Uterus (tissue), 4 donors: Measurements from ENCODE around the gene DZIP1. TPM values are rescaled to one million over a fixed set of nuclear protein-coding genes. Genes with fewer than 3 reads are reported as not detected.

Experiments
- DNase-seq, 2 donors: peaks; one replicate each; pipeline ENCODE4 v3.0.0-alpha.2; 2019 to 2020
- H3K27ac ChIP-seq, 2 donors: fragments of 200-600 bp; sonication (generic); 1 replicate in 1 of 2; 2 replicates in 1 of 2; pipeline ENCODE4 v1.5.1; 2016 to 2018
- H3K27me3 ChIP-seq, 2 donors: fragments of 200-600 bp; sonication (generic); one replicate each; pipeline ENCODE4 v1.5.1; 2018 to 2019; ENCODE audit warnings: control low read depth in 1 of 2
- H3K36me3 ChIP-seq, 2 donors: fragments of 200-600 bp; sonication (generic); one replicate each; pipeline ENCODE4 v1.5.1; 2019; ENCODE audit warnings: control low read depth in 1 of 2
- H3K4me1 ChIP-seq, 2 donors: fragments of 200-600 bp; sonication (generic); one replicate each; pipeline ENCODE4 v1.5.1; 2018 to 2019; ENCODE audit warnings: control low read depth in 1 of 2
- H3K4me3 ChIP-seq, 2 donors: fragments of 200-600 bp; sonication (generic); 1 replicate in 1 of 2; 2 replicates in 1 of 2; pipeline ENCODE4 v1.5.1; 2018 to 2019; ENCODE audit warnings: mild to moderate bottlenecking in 1 of 2
- H3K9me3 ChIP-seq, 2 donors: fragments of 200-600 bp; sonication (generic); one replicate each; pipeline ENCODE4 v1.5.1; 2019; ENCODE audit warnings: control low read depth in 1 of 2
- CTCF ChIP-seq, 4 experiments: fragments of 200-600 bp in 2 of 4; fragments of 450-650 bp in 2 of 4; sonication (generic) in 2 of 4; IDR thresholded peaks; one replicate each; pipeline ENCODE4 v1.5.1; 2016 to 2019; ENCODE audit warnings: antibody characterized with exemption in 4 of 4, mild to moderate bottlenecking in 2 of 4, moderate library complexity in 1 of 4
- POLR2A ChIP-seq, 2 donors: fragments of 450-650 bp; IDR thresholded peaks; one replicate each; pipeline ENCODE4 v1.6.1; 2016; ENCODE audit warnings: antibody characterized with exemption in 2 of 2, mild to moderate bottlenecking in 1 of 2, moderate library complexity in 1 of 2
- intact Hi-C: fragments of 100-400 bp; cut with DNase I; formaldehyde crosslinking; loops from one replicate; pipeline ENCODE4 v1.15.1; 2023; ENCODE audit warnings: low total_unique reads
- total RNA-seq, 4 donors: library from RNA; depleted of rRNA in 3 of 4; stranded (reverse); fragments of >200 nt in 3 of 4; gene quantifications; one replicate each; pipeline versions ENCODE4 v1.1.0 to v1.2.4, GENCODE V29; 2014 to 2023
- donor health status: DM: yes; HTN: yes; CAD: no.

DZIP1 gene
- total RNA-seq, 4 donors from 2014 or later, result 24.1 to 65.3 (median 42.3) TPM

DNA sequence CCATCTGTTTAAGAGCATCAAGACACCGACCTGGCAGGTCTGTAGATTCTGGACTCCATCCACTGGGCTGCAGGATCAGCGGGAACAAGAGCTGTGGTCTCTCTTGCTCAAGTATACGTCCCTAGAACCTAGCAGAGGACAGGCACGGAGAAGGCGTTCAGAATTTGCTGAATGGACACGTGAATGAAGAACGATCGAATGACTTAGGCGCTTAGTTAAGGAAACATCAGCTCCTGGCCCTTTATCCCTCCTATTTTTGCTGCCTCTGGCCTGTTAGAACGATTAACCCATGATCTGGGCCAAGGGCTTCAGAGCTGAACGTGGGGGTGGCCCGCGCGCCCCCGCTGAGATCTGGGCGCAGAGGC is 953 bp downstream of the DZIP1 start:
- intact Hi-C loops, result loop anchor here (5.0 kb wide), 1 partner anchor 34 kb away; the partner anchor contains the start of gene DNAJC3
- Histone ChIP-seq H3K4me3 (peak overlapping the region; percentile 63 to 67), H3K27me3 (no peaks in the 10 kb centered on the region), H3K4me1 (no peaks in the 10 kb centered on the region), H3K27ac (peak overlapping the region; percentile 84 to 89), H3K9me3 (no peaks in the 10 kb centered on the region), H3K36me3 (no peaks in the 10 kb centered on the region)
- peak; percentile 22 to 23 for DNase-seq
- TF ChIP-seq CTCF (IDR thresholded peaks at IDR 0.05), result no peak
- TF ChIP-seq POLR2A (IDR thresholded peaks at IDR 0.05), result no peak

- no peaks in the 10 kb centered on the region for H3K9me3 ChIP-seq
- intact Hi-C loops, result loop anchor here (5.0 kb wide), 1 partner anchor 34 kb away; the partner anchor contains the start of gene DNAJC3
- TF ChIP-seq POLR2A (IDR thresholded peaks at IDR 0.05), result no peak
- no peak for TF ChIP-seq CTCF (IDR thresholded peaks at IDR 0.05)
- DNase-seq, result no peak
- H3K36me3 ChIP-seq, result no peaks in the 10 kb centered on the region
- no peaks in the 10 kb centered on the region for H3K27me3 ChIP-seq
- H3K4me1 ChIP-seq, result no peaks in the 10 kb centered on the region
- peak overlapping the region; percentile 84 to 89 for H3K27ac ChIP-seq
- peak overlapping the region; percentile 63 to 67 for H3K4me3 ChIP-seq
These were observed 1.5 kb downstream of the DZIP1 start for GRCh38 chr13:95642999-95643398.

DNA sequence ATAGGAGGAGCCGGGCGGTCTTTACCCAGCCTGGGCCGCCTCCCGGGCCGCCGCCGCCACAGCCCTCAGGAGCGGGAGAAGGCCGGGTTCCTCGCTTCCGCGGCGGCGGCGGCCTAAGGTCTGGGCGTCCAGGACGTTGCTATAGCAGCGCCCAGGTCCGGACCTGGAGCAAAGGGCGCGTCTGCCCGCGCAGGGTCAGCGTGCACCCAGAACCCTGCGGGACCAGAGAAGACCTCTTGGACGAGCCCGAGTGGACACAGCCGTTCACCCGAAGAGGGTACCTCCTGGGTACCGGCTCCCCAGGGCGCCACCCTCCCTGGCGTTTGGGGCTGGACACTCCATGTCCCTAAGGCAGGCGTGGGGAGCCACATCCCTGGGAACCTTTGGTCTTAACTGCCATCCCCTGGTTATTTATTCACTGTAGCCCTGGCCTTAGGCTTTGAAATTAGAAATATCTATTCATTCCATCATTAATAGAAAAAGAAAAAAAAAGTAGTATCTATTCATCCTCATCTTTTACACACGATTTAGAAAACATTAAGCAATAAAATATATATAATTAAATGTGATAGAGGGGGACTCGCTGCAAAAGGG is 2.4 kb downstream of the DZIP1 start:
- Histone ChIP-seq H3K27ac (peak overlapping the region; percentile 26 to 46), H3K36me3 (no peaks in the 10 kb centered on the region), H3K9me3 (no peaks in the 10 kb centered on the region), H3K4me1 (no peaks in the 10 kb centered on the region), H3K4me3 (peak overlapping the region; percentile 36 to 39), H3K27me3 (no peaks in the 10 kb centered on the region)
- TF ChIP-seq POLR2A (IDR thresholded peaks at IDR 0.05) (no peak), CTCF (IDR thresholded peaks at IDR 0.05) (no peak)
- intact Hi-C loops, result loop anchor here (5.0 kb wide), 1 partner anchor 35 kb away; the partner anchor contains the start of gene DNAJC3
- peak; percentile 30 to 40 for DNase-seq

GRCh38 chr13:95641291-95642027 is 3.0 kb downstream of the DZIP1 start:
- DNase-seq, result peak; percentile 19 to 27
- TF ChIP-seq CTCF (IDR thresholded peaks at IDR 0.05) (no peak), POLR2A (IDR thresholded peaks at IDR 0.05) (no peak)
- intact Hi-C loops, result loop anchor here (5.0 kb wide), 1 partner anchor 36 kb away; the partner anchor contains the start of gene DNAJC3
- no peaks in the 10 kb centered on the region for H3K27me3 ChIP-seq
- no peaks in the 10 kb centered on the region for H3K9me3 ChIP-seq
- no peaks in the 10 kb centered on the region for H3K4me1 ChIP-seq
- H3K27ac ChIP-seq, result peak overlapping the region; percentile 26 to 46
- no peaks in the 10 kb centered on the region for H3K36me3 ChIP-seq
- peak overlapping the region; percentile 36 to 39 for H3K4me3 ChIP-seq

GRCh38 chr13:95636853-95637252 is 7.7 kb downstream of the DZIP1 start:
- intact Hi-C loops, result no loop called here

More at GRCh38 chr13:95636853-95637252, 7.7 kb downstream of the DZIP1 start:
- DNase-seq, result no peak
- H3K27me3 ChIP-seq, result no peaks in the 10 kb centered on the region
- TF ChIP-seq CTCF (IDR thresholded peaks at IDR 0.05), result no peak
- TF ChIP-seq POLR2A (IDR thresholded peaks at IDR 0.05), result no peak
- no peak overlapping the region for H3K4me3 ChIP-seq
- no peaks in the 10 kb centered on the region for H3K9me3 ChIP-seq
- no peak overlapping the region for H3K27ac ChIP-seq
- H3K4me1 ChIP-seq, result no peaks in the 10 kb centered on the region
- H3K36me3 ChIP-seq, result no peaks in the 10 kb centered on the region
